Astrocyte (in vitro differentiated cells and primary cell): ENCODE results near the gene IRS1.

Source experiments
- CTCF ChIP-seq: IDR thresholded peaks from 2 replicates; pipeline ENCODE4 v1.5.1; 2011; ENCODE audit warnings: low read depth, mild to moderate bottlenecking, inconsistent platforms, low read length, moderate library complexity; ENCODE audit not compliant: insufficient read depth
- EZH2 ChIP-seq: IDR thresholded peaks from 2 replicates; pipeline ENCODE4 v1.6.1; 2012; ENCODE audit warnings: mild to moderate bottlenecking, low read length, inconsistent platforms; ENCODE audit not compliant: insufficient read depth

- no peak for TF ChIP-seq CTCF
- TF ChIP-seq EZH2 = no peak
Observed at GRCh38 chr2:226756131-226756530, 43.5 kb downstream of the IRS1 start.
